Breast epithelium (tissue), 4 donors: ENCODE measurements around the gene MCOLN1. TPM values are rescaled to one million over a fixed set of nuclear protein-coding genes. Genes with fewer than 3 reads are reported as not detected.
A peak's percentile ranks its signal among the peaks of the same experiment; 100 is the strongest.

Source experiments
- DNase-seq, 2 donors: peaks; one replicate each; pipeline ENCODE4 v3.0.0-alpha.2; 2019; ENCODE audit warnings: low spot score in 2 of 2
- H3K27ac ChIP-seq, 2 donors: fragments of 200-600 bp; sonication (generic) in 1 of 2; one replicate each; pipeline ENCODE4 v1.5.1; 2016 to 2019; ENCODE audit warnings: mild to moderate bottlenecking in 1 of 2
- H3K27me3 ChIP-seq, 2 donors: fragments of 200-600 bp; sonication (generic) in 1 of 2; one replicate each; pipeline versions ENCODE4 v1.5.1 to v1.6.0; 2017 to 2019; ENCODE audit warnings: control low read depth in 1 of 2, mild to moderate bottlenecking in 1 of 2
- H3K36me3 ChIP-seq: fragments of 200-600 bp; one replicate; pipeline ENCODE4 v1.5.1; 2019
- H3K4me1 ChIP-seq, 2 donors: fragments of 200-600 bp; sonication (generic); one replicate each; pipeline ENCODE4 v1.5.1; 2016 to 2019; ENCODE audit warnings: control low read depth in 1 of 2
- H3K4me3 ChIP-seq, 3 donors: fragments of 200-600 bp; sonication (generic); 1 replicate in 2 of 3; 2 replicates in 1 of 3; pipeline ENCODE4 v1.5.1; 2016 to 2019; ENCODE audit warnings: mild to moderate bottlenecking in 3 of 3, moderate library complexity in 2 of 3
- H3K9me3 ChIP-seq, 2 donors: fragments of 200-600 bp; sonication (generic) in 1 of 2; one replicate each; pipeline ENCODE4 v1.5.1; 2016 to 2019; ENCODE audit warnings: control low read depth in 1 of 2
- CTCF ChIP-seq, 3 donors: fragments of 450-650 bp; IDR thresholded peaks; one replicate each; pipeline ENCODE4 v1.5.1; 2016 to 2017; ENCODE audit warnings: antibody characterized with exemption in 3 of 3, mild to moderate bottlenecking in 3 of 3, moderate library complexity in 3 of 3
- POLR2A ChIP-seq: fragments of 450-650 bp; IDR thresholded peaks from one replicate; pipeline ENCODE4 v1.6.1; 2016; ENCODE audit warnings: antibody characterized with exemption, mild to moderate bottlenecking, moderate library complexity
- POLR2AphosphoS5 ChIP-seq, 3 donors: sonication (generic); formaldehyde crosslinking; IDR thresholded peaks; one replicate each; pipeline ENCODE4 v1.6.1; 2017; ENCODE audit warnings: antibody characterized with exemption in 3 of 3
- intact Hi-C: fragments of 100-400 bp; cut with DNase I; formaldehyde crosslinking; loops from one replicate; pipeline ENCODE4 v1.15.1; 2023; ENCODE audit warnings: low total_unique reads
- total RNA-seq, 3 donors: library from RNA; depleted of rRNA; stranded (reverse); fragments of >200 nt; gene quantifications; one replicate each; pipeline ENCODE4 v1.1.0, GENCODE V29; 2016

MCOLN1 gene
- total RNA-seq, 3 donors from 2014 or later: 11.5 to 35.2 (median 16.4) TPM

GRCh38 chr19:7483720-7484201 is 38.7 kb upstream of the MCOLN1 start:
- Histone ChIP-seq H3K27ac (peak overlapping the region; percentile 3 to 44), H3K36me3 (no peaks in the 10 kb centered on the region), H3K27me3 (no peaks in the 10 kb centered on the region), H3K9me3 (no peaks in the 10 kb centered on the region), H3K4me1 (no peaks in the 10 kb centered on the region), H3K4me3 (peak overlapping the region in 1 of 3 donors; percentile 39)
- intact Hi-C loops: no loop called here
- no peak for TF ChIP-seq CTCF (IDR thresholded peaks at IDR 0.05)
- no peak for TF ChIP-seq POLR2AphosphoS5 (IDR thresholded peaks at IDR 0.05)
- TF ChIP-seq POLR2A: no peak
- peak in 1 of 2 donors; percentile 58 for DNase-seq

DNA sequence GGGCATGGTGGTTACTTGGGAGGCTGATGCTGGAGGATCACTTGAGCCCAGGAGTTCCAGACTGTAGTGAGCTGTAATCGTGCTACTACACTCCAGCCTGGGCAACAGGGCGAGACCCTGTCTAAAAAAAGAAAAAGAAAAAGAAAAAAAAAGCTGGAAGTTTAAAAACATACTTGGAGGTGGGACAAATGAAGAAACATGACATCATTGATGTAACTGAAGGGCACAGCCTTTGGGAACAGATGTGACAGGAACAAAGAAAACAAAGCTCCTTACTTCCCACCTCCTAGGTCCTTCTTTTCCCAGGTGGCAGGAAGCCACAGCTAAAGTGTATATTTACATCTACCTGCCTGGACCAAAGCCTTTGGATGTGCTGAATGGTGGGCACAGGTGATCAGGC is 35.5 kb upstream of the MCOLN1 start:
- Histone ChIP-seq H3K27ac (no peak overlapping the region), H3K27me3 (no peaks in the 10 kb centered on the region), H3K4me1 (peaks cover 0 to 6% of the 10 kb centered on the region in 2 donors), H3K36me3 (no peaks in the 10 kb centered on the region), H3K9me3 (no peaks in the 10 kb centered on the region), H3K4me3 (no peak overlapping the region)
- no peak for DNase-seq
- intact Hi-C loops: no loop called here
- TF ChIP-seq POLR2A: no peak
- TF ChIP-seq POLR2AphosphoS5 (IDR thresholded peaks at IDR 0.05): no peak
- TF ChIP-seq CTCF (IDR thresholded peaks at IDR 0.05): no peak

DNA sequence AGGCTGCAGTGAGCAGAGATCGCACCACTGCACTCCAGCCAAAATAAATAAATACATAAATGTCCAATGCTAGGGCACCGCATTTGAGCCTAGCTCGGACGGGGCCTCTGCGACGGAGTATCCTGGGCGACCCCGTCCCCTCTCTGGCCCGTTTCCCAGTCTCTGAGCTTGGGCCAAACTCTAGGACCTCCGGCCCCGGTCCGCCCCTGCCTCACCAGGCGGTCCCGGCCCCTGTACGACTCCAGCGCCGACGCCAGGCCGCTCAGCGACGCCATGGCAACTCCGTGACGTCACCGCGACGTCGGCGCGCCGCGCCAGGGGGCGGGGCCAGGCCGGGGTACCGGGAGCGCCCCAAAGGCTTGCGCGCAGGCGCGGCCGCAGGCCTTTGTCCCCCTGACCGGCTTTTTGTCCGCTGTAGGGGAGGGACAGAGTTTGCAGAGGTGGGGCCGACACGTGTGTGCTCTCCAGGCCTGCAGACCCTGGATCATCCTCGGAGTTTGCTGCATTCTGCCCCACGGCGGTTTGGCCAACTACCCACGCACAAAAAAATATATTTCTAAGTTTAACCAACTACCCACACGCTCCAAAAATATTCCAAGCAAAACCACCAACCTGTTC is 33.6 kb upstream of the MCOLN1 start, which contains the start of gene PEX11G:
TSS of gene PEX11G (minus strand) at position 300 of the 618 bp plus-strand sequence. CDS start at position 275, 25 bp downstream.
- intact Hi-C loops: no loop called here
- Histone ChIP-seq H3K27ac (peak within 1 kb of the TSS; percentile 90 to 95), H3K4me3 (peak within 1 kb of the TSS; percentile 65 to 75 (median 67)), H3K4me1 (peaks cover 0 to 6% of the 10 kb centered on the region in 2 donors), H3K27me3 (no peaks in the 10 kb centered on the region), H3K9me3 (no peaks in the 10 kb centered on the region), H3K36me3 (no peaks in the 10 kb centered on the region)
- peak; percentile 82 to 90 for DNase-seq
- TF ChIP-seq POLR2A (peak; percentile 16), POLR2AphosphoS5 (IDR thresholded peaks at IDR 0.05) (peak; percentile 50 to 94 (median 81)), CTCF (IDR thresholded peaks at IDR 0.05) (no peak)

- DNase-seq: no peak
- H3K9me3 ChIP-seq: no peaks in the 10 kb centered on the region
- no peaks in the 10 kb centered on the region for H3K36me3 ChIP-seq
- TF ChIP-seq POLR2AphosphoS5 (IDR thresholded peaks at IDR 0.05) (no peak), CTCF (IDR thresholded peaks at IDR 0.05) (no peak), POLR2A (no peak)
- intact Hi-C loops: no loop called here
- H3K27ac ChIP-seq: peak overlapping the region in 1 of 2 donors; percentile 95
- peak overlapping the region in 2 of 3 donors; percentile 65 to 75 for H3K4me3 ChIP-seq
- H3K4me1 ChIP-seq: peaks cover 0 to 6% of the 10 kb centered on the region in 2 donors
- no peaks in the 10 kb centered on the region for H3K27me3 ChIP-seq
Observed at GRCh38 chr19:7489609-7490044, 32.8 kb upstream of the MCOLN1 start.

DNA sequence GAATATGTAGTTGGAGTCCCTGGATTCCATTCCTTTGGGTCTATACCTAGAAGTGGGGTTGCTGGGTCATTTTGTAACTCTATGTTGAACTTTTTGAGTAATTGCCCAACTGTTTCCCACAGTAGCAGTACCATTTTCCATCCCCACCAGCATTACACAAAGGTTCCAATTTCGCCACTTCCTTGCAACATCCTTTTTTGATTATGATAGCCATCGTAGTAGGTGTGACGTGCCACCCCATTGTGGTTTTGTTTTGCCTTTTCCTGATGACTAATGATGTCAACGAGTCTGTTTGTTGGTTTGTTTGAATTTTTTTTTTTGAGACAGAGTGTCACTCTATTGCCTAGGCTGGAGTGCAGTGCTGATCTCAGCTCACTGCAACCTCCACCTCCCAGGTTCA is 30.3 kb upstream of the MCOLN1 start:
- DNase-seq: no peak
- intact Hi-C loops: no loop called here
- no peaks in the 10 kb centered on the region for H3K36me3 ChIP-seq
- H3K27me3 ChIP-seq: no peaks in the 10 kb centered on the region
- peaks cover 0 to 6% of the 10 kb centered on the region in 2 donors for H3K4me1 ChIP-seq
- H3K4me3 ChIP-seq: no peak overlapping the region
- no peaks in the 10 kb centered on the region for H3K9me3 ChIP-seq
- no peak for TF ChIP-seq POLR2A
- no peak for TF ChIP-seq POLR2AphosphoS5 (IDR thresholded peaks at IDR 0.05)
- TF ChIP-seq CTCF (IDR thresholded peaks at IDR 0.05): no peak
- H3K27ac ChIP-seq: no peak overlapping the region
